AG08396 (cell line): ENCODE measurements around the gene CPT1C.

Experiments used
- DNase-seq: peaks from one replicate; pipeline ENCODE4 v3.0.0; 2012; ENCODE audit warnings: low spot score, mixed read lengths

CPT1C gene

DNA sequence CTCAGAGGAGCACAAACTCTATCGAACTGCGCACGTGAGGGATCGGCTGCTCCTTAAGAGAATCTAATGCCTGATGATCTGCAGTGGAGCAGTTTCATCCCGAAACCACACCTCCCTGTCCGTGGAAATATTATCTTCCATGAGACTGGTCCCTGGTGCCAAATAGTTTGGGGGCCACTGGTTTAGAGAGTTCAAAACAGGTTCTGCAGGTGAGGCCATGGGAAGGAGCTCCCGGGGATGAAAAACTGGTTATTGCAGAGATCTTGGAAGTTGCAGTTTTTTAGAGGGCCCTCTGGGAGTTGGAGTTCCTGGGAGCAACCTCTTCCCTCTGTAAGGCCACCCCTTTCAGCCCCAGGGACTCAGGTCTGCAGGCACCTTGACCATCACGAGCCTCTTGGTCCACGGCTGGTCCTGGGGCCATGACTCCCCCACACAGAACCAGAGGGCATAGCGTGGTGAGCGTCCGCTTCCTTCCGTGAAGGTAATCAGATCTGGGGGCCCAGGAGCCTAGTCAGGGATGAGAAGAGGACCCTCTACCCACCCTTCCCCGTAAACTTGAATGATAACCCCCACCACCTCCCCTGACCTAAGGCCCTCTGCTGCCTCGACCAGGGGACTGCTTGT lies 30.5 kb upstream of the CPT1C start:
- DNase-seq = no peak

DNA sequence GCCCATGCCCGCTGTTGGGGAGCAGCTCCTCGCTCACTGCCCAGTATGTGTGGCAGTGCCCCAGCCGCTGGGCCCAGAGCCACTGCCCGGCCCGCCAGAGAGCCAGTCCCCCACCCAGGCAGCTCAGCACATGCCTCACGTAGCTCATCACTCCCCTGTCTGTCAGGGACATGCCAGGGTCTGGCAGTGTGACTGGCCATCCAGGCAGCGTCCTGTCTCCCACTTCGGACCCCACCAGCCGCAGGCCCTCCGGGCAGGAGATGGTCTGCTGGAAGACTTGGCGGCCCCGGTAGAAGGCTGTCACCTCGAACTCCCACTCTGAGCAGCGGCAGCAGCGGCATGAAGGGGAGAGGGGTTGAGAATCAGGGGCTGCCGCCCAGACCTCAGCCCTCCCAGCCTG lies 28.9 kb upstream of the CPT1C start:
- DNase-seq = no peak

DNA sequence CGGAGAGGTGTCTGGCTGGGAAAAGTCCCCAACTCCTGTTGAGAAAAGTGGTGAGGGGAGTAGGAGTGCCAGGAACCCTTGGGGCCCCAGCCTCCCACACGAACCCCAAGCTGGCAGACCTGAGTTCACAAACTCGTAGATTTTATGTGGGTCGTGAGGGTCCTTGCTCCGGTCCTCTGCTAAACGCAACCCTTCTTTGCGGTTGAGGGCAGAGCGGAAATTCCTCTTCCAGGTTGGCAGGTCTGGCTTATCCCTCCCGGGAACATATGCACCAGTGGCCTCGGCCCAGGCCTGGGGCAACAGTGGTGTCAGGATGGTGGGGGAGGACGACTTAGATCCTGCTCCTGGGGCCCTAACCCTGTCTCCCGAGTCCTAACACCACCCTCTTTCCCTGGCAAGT lies 27.7 kb upstream of the CPT1C start:
- no peak for DNase-seq

DNA sequence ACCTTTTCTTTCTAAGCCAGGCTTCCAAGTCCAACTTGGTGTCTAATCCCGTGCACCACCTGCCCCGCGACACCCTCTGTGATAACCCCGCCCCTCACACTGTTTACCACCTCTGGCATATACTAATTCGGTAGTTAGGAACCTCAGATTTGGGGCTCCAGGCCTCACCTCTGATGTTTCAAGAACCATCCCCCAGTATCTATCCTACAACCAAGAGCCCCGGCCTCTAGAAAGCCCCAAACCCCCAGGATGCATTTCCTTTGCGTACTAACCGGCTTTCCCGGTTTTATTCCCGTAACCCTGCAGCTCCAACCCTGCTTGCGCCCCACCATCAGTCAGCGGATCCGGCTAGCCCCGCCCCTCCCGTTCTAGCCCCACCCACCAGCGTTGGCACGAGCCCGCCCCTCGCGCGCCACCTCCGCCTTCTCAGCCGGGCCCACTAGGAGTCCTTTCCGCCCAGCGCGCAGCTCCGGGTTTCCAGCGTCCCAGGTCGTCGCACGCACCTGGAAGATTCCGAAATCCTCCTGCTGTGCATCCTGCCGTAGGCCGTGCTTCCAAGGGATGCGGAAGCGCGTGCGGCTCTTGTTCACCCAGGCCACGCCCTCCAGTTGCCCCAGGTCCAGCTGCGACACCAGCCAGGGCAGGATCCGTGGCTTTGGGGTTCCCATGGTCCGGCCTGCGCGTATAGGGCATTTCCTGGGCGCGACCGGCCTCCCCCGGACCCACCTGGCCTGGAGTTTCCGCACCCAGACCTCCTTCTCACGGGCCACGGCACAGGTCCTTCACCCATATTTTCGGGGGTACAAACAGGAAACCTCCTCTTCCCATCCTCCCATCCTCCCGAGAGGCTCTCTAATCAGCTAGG lies 26.5 kb upstream of the CPT1C start:
- peak; percentile 92 for DNase-seq

DNA sequence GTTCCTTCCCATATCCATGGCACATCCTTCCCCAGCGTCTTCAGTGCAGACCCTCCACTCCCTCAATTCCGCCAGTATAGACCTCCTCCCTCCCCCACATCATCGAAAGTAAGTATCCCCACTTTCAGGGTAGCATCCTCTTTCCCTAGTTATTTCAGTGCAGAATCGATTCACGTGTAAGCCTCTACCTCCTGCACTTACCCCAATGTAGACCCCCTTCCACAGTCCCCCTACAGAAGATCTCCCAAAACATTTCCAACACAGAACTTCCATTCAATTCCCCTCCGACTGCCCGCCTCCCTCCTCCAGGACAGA lies 25.9 kb upstream of the CPT1C start:
- no peak for DNase-seq

DNA sequence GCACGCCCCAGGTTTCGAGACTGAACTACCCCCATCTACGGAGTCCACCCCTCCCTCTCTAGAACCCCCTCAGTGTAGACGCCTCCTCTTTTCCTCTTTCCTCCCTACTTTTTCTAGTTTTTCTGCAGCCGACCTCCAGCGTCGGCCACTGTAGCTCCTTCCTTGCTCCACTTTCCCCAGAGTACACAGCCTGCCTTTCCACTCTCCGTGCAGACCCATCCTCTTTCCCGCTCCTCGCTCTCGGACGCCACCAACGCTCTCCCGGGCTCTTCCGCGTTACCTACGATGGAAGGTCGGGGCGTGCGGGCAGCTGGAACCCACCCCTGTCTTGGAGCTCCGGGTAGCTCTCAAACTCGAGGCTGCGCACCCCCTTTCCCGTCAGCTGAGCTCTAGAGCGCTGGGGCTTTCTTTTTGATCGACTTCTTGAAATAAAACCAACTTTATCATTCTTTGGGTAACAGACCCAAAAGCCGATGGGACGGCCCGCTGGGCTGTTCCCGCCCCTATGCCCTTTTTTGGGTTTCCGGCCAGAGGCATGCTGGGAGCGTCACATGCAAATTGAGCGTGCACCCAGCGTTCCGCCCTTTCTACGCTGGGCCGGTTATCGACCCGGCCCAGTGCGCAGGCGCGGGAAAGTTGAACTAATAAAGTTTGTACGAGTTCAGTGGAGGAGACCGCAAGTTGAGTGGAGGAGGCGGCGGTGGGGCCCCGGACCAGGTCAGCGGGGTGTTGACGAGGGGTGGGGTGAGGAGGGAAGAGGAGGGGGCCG lies 25.4 kb upstream of the CPT1C start, which contains the start of the genes BCL2L12 and IRF3:
Gene BCL2L12, plus strand, starts transcription at position 583 of the 769 bp plus-strand sequence. CDS start 760 bp downstream, outside the sequence.
Gene IRF3, minus strand, starts transcription at position 507 of the 769 bp plus-strand sequence. CDS start 1,019 bp downstream, outside the sequence.
- peak; percentile 99 for DNase-seq

DNA sequence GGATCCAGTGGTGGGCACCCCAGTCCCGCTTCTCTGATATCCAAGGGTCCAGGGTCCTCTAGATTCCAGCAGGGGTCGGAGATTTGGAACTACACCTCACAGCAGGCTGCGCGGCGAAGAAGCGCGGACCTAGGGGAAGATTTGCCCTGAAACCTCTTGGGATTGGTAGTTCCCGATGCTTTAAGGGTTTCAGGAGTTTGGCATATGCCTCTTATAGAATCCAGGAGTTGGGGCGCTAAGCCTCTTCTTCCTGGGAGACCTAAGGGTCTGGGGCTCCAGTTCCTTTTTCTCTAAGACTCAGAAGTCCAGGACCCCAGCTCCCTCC lies 24.8 kb upstream of the CPT1C start:
- DNase-seq = no peak

DNA sequence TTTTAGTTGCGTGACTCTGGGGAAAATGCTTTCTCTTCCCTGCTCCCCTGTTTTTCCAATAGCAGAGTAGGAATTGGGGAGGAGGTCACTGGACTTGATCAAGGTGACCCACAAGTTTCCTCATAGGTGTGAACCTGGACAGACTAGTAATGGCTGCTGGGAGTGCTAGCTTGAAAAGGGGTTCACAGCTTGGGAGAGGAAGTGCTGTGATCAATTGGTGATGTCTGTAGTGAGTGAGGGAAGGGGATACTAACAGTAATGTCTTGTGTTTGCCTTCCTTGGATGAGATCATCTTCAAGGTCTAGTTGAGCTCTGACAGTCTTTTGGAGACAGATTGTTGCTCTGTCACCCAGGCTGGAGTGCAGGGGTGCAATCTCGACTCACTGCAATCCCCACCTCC lies 23.4 kb upstream of the CPT1C start:
- no peak for DNase-seq

DNA sequence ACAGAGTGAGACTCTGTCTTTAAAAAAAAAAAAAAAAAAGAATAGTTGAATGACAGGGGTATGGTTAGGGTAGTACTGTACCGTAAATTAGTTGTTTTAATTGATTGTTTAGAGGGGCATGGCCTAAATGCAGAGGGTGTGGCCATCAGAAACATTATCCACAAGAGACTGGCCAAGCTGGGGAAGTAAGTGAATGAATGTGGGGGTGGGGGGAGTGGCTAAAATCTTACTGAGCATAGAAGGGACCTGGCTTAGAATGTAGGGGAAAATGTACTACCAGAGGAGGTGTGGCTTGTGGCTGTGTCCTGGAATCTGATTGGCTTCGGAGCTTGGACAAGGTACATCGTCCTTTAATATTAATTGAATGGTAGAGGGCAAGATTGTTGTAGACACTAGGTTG lies 21.4 kb upstream of the CPT1C start:
- no peak for DNase-seq

DNA sequence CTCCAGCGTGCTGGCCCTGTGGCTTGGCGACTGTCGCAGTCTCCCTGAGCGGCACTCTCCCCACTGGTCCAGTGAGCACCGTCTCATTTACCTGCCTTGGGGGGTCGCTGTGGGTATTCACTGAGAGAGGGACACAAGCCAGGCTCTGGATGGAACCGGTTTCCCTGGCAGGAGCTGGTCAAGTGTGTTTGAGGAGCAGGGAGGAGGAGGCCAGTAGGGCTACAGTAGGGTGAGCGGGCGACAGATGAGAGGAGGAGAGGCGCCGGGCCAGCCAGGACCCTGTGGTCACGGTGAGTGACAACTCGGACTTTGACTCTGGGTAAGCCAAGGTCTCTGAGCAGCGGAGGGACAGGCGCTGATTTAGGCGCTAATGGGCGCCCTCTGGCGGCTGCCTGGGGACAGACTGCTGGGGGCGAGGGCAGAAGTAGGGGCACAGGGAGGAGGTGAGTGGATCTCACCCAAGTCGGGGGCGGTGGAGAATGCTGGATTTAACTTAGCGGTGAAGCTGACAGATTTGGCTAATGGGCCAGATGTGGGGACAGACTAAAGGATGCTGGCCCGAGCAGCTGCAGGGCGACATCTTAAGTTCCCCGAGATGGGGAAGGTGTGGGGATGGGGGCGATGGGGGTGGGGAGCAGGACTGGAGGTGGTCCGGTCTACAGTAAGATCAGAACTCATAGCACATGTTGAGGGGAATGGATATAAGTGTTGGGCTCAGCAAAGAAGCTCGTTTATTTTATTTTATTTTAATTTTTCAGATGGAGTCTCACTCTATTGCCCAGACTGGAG lies 18.6 kb upstream of the CPT1C start:
- peak; percentile 88 for DNase-seq

DNA sequence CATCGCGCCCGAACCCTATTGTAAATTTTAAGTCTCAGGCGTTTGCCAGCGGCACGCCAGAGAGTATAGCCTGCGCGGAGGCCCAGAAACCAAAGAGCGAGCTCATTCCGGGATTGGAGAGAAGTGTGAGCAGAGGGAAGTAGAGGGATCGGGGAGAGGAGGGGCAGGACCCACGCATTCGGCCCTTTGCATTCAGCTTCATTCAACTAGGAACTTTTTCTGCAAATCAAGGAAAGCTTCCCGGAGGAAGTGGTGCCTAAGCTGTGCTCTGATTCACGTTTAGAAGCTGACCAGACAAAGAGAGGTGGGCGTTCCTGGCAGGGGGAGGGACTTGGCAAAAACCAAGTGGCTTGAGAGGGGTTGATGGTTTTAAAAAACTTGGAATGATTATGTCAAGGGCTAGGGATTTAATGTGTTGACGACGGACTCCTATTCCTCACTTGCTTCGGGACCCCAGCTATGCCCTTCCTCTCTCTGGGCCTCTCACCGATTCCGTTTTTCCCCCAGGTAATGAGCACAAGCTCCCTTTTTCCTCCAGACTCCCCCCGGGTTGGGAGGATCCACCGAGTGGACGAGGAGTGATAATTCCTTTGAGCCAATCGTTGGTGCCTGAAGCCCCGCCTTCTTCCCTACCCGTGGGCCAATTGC lies 14.7 kb upstream of the CPT1C start:
- DNase-seq = peak; percentile 89

DNA sequence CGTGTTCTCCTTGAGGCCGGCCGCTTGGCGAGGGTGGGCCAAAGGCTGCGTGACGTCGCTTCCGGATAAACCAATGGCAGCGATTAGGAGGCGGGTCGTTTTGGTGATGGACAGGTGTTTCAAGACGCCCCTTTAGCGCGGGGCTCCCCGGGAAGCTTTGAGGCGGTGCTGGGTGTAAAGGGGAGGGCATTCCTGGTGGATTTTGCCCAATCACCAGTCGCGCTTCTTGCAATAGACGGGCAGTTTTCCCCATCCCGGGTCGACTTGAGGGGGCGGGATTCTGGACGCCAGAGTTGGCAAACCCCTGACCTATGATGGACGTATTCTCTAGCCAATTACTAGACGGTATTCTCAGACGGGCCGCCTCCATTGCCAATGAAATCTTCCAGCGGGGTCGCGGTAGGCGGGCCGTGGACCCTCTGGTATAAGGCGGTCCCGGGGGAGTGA lies 14.1 kb upstream of the CPT1C start:
- peak; percentile 98 for DNase-seq

DNA sequence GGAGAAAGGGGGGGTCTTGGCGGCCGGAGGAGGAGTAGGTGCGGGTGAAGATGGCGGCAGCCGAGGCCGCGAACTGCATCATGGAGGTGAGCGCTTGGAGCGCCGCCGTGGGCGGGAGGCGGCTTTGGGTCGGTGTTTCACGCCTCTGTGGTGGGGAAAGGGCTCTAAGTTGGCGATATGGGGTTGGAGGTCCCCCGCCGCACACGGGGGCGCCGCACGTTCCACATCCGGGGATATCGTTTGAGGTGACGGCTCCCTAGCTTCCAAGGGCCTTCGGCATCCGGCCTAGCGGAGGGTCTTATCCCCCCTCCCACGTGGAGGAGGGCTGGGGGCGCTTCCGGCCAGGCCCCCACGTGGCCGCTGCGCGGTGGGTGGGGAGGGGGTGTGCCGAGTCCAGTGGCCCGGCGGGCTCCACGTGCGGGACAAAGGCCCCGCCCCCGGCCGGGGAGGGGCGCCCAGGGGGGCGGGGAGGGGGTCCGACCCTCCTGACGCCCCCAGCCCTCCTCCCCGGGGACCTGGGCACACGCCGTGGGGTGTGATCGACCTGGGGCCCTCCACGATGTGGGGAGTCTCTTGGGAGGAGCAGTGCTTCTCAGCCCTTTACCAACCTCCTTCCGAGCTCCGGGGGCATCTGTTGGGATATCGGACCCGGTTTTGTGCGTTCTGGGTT lies 13.6 kb upstream of the CPT1C start, which contains the start of gene PRMT1:
Gene PRMT1, plus strand, starts transcription at position 41 of the 670 bp plus-strand sequence. Its CDS starts 10 bp downstream, at position 51.
- DNase-seq = peak; percentile 59

DNA sequence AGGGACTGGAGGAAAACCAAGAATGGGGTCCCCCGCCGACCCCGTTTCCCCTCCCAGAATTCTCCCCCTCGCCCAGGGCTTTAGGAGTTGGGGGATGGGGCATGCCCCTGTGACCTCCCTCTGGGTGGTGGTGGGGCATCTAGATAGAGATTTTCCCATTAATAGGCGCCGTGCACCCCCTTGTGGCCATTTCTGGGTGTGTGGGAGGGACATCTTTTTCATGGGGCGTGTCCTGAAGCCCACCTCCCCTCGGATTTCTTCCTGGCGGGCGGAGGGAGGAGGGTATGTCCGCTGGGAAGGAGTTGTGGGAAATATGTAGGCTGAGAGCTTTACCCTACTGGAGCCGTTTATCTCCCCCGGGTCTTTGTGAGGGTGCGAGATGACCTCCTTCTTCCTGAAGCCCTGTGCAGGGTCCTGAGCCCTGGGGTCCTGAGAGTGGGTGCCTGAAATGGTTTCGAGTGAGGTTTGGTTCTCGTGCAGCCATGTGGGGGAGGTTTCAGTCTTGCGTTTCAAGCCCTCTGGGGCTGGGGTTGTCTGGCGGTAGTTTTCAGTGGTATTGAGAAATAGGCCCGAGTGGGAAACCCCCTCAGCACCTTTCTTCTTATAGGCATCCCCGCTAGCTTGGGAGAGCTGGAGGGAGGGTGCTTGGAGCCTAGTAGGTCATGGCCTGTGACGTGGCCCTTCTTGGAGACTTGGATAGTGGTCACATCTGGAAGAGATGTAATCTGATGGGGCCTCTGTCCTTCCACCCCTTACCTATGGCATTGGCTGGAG lies 12.8 kb upstream of the CPT1C start:
- DNase-seq = peak; percentile 70

DNA sequence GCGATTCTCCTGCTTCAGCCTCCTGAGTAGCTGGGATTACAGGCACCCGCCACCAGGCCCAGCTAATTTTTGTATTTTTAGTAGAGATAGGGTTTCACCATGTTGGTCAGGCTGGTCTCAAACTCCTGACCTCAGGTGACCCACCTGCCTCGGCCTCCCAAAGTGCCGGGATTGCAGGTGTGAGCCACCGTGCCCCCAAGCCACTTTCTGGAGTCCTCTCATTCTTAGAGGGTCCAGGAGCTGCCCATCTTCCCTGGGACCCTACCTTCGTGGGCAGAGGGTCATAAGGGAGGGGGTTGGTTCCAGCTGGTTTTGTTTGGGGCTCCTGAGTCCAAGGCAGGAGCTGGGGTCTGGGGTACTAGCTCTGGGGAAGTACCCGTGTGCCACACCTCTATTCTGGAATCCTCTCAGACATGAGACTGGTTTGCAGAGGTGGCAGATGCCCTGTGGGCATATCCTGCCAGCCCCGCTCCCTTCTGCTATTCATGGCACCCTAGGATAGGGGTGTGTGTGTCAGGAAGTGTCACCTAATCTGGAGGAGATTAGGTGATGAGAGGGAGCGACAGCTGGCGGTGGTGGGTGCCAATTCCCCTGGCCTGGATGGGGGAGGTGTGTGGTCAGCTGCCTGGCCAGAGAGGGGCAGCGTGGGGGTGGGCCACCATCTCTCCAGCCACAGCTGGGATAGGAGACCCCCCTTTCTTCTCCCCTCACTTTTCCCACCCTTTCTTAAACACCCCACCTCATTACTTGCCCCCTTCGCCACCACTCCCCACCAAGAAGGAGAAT lies 11.7 kb upstream of the CPT1C start:
- no peak for DNase-seq

DNA sequence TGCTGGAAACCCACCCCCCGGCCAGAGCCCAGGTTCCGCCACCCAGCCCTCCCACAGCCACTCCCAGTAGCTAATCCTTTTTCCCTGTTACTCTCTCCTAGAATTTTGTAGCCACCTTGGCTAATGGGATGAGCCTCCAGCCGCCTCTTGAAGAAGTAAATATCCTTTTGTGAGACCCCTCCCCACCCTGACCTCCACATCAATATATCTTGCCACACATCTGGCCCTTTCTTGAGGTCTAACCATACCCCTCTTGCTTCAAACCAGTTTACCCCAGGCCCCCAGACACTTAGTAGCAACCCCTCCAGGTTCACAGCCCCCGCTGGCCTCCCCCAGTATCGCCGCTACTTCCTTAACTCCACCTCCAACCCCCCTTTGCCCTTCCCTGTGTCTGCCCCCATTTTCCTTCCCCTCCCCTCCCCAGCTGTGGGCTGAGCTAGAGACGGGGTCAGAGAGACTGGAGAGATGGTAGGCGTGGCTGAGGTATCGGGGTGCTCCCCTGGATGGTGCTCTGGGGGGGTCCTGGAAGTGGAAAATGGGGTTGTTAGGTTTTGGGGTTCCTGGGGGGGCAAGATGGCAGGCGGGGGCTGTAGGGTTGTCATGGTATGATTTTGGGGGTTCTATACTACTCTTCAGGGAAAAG lies 11.0 kb upstream of the CPT1C start:
- DNase-seq = no peak

DNA sequence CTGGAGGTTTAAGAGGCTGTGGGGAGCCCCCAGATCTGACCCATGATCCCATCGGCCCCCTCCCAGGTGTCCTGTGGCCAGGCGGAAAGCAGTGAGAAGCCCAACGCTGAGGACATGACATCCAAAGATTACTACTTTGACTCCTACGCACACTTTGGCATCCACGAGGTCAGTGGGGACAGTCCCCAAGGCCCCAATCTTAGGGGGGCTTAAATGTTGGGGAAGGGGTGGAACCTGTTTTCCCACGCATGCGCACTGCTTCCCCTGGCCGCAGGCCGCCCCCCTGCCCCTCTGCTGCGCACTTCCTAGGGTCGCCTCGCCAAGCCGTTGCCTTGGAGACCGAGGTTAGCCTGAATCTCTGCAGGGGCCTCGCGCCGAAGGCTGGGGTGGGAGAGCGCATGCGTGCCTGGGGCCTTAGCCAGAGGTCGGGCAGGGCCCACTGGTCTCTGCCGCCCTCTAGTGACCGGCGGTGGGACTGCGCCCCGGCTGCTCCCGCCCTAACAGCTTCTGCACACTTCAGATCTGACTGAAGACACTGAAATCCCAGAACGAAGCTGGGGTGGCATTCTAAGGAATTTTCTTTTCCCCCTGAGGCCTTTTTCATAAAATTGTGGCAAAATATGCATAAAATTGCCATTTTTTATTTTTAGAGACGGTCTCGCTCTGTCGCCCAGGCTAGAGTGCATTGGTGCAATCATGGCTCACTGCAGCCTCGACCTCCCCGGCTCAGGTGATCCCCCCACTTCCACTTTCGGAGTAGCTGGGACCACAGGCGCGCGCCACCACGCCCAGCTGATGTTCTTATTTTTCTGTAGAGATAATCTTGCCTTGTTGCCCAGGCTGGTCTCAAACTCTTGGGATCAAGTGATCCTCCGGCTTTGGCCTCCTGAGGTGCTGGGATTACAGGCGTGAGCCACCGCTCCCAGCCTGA lies 10.2 kb upstream of the CPT1C start:
- DNase-seq = peak; percentile 95

DNA sequence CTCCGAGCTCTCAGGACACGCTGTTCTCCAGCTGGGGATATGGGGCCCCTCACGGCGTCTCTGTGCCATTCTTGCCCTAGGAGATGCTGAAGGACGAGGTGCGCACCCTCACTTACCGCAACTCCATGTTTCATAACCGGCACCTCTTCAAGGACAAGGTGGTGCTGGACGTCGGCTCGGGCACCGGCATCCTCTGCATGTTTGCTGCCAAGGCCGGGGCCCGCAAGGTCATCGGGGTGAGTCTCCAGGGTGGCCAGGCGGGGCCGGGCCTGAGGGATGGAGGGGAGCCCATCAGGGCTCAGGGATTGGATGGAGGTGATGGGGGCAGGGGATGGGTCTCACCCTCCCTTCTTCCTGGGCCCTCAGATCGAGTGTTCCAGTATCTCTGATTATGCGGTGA lies 9.1 kb upstream of the CPT1C start:
- no peak for DNase-seq
